Nephron progenitor cell (in vitro differentiated cells): ENCODE measurements around the gene SMAD4.

ENCODE experiments used
- DNase-seq: peaks from one replicate; pipeline ENCODE4 v3.0.0; 2021
- H3K27ac Mint-ChIP-seq: 2 replicates; pipeline ENCODE4 v1.8.0; 2021; ENCODE audit warnings: mild to moderate bottlenecking, moderate library complexity, mixed read lengths
- H3K27me3 Mint-ChIP-seq: 2 replicates; pipeline ENCODE4 v1.8.0; 2021; ENCODE audit warnings: mild to moderate bottlenecking, low read depth, mixed read lengths; ENCODE audit not compliant: poor library complexity
- H3K36me3 Mint-ChIP-seq: 2 replicates; pipeline ENCODE4 v1.8.0; 2021; ENCODE audit warnings: low read depth, mixed read lengths
- H3K4me1 Mint-ChIP-seq: 2 replicates; pipeline ENCODE4 v1.8.0; 2021; ENCODE audit warnings: mixed read lengths
- H3K4me3 Mint-ChIP-seq: 2 replicates; pipeline ENCODE4 v1.8.0; 2021; ENCODE audit warnings: mild to moderate bottlenecking, moderate library complexity, mixed read lengths
- H3K9me3 Mint-ChIP-seq: 2 replicates; pipeline ENCODE4 v1.8.0; 2021; ENCODE audit warnings: mild to moderate bottlenecking, moderate library complexity, mixed read lengths
- CTCF ChIP-seq: fragments of 200-600 bp; sonication (generic); IDR thresholded peaks from 2 replicates; pipeline ENCODE4 v1.5.0; 2021; ENCODE audit warnings: antibody characterized with exemption

Gene SMAD4

GRCh38 chr18:51098513-51098912 lies 68.5 kb downstream of the SMAD4 start:
- Mint-ChIP-seq H3K27ac (no peak overlapping the region), H3K4me1 (peaks cover 13% of the 10 kb centered on the region), H3K36me3 (peaks cover 31% of the 10 kb centered on the region), H3K4me3 (no peak overlapping the region), H3K27me3 (no peaks in the 10 kb centered on the region), H3K9me3 (peaks cover 38% of the 10 kb centered on the region)
- TF ChIP-seq CTCF = no peak
- DNase-seq = no peak

DNA sequence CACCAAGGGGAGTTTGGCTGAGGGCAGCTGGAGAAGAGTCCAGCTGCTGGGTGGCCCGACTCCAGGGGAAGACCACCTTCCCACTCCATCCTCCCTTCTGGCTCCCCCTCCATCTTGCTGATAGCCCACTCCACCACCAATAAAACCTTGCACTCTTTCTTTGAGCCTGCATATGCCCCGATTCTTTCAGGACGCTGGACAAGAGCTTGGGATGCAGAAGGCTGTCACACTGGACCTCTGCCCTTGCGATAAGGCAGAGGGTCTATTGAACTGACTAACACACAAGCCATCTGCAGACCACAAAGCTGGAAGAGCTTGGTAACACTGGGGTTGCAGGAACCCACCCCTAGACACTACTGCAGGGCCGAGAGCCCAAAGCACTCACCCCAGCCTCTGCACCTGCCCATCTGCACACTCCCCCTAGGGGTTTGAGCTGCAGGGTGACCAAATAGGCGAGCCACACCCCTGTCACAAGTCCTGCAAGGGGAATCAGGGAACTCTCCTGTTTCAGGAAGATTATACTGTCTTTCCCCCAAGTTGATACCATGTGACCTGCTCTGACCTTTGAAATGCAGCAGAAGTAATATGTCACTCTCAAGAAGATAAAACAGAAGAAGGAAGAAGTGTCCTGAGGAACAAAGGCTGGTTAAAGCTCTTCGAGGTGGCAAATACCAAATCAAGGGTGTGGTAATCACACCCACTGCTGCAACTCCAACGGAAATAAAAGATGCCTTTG lies 70.5 kb downstream of the SMAD4 start:
- Mint-ChIP-seq H3K4me3 (no peak overlapping the region), H3K36me3 (peaks cover 18% of the 10 kb centered on the region), H3K27me3 (no peaks in the 10 kb centered on the region), H3K9me3 (peaks cover 24% of the 10 kb centered on the region), H3K4me1 (peaks cover 13% of the 10 kb centered on the region), H3K27ac (no peak overlapping the region)
- TF ChIP-seq CTCF = no peak
- DNase-seq = no peak

GRCh38 chr18:51107082-51107481 lies 77.1 kb downstream of the SMAD4 start:
- Mint-ChIP-seq H3K27ac (no peak overlapping the region), H3K9me3 (peaks cover 18% of the 10 kb centered on the region), H3K27me3 (no peaks in the 10 kb centered on the region), H3K36me3 (peaks cover 8% of the 10 kb centered on the region), H3K4me1 (peaks cover 18% of the 10 kb centered on the region), H3K4me3 (no peak overlapping the region)
- TF ChIP-seq CTCF = no peak
- no peak for DNase-seq

DNA sequence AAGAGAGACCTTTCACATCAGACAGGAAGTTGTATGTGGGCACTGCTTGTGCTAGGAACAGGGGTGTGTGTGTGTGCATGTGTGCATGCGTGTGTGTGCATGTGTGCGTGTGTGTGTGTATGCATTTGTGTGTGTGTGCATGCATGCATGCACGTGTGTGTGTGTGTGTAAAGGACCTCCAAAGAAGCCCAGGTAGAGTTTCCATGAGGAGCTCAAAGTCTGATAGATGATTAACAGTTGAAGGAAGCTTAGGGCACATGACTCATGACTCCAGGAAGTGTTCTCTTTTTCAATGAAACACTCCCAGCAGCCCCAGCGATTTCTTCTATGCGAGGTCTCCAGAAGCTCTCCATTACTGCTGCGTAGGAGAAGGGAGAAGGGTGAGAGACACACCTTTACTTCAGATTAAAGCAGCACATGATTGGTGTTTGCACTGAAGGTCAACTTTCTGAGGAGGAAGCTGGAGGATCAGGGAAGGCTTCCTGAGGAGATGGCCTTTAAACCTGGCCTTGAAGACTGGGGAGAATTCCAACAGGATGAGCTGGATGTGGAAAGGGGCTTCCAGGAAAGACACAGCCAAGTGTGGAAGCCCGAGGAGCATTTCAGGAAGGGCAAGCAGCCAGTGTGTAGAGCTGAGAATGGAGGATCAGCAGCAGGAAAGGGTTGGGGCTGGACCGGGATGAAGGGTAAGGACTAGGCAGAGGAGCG lies 77.7 kb downstream of the SMAD4 start:
- peaks cover 17% of the 10 kb centered on the region for H3K9me3 Mint-ChIP-seq
- no peak for TF ChIP-seq CTCF

DNA sequence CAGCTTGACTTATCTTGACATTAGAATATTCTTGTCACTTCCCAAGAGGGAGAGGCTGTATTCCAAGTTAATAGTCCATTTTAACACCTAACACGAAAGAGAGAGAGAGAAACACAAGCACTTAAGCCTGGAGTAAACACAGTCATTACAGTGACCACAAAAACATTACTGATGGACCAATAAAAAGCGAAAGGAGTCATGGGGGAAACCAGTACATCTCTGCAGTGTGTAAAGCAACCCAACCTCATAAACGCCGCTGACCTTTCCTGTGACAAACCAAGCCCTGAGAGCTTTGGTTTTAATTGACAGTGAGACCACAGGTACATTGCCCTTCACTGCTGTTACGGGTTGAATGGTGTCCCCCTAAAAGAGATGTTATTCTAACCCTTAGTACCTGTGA lies 78.3 kb downstream of the SMAD4 start:
- H3K27ac Mint-ChIP-seq = no peak overlapping the region
- H3K36me3 Mint-ChIP-seq = no peaks in the 10 kb centered on the region
- H3K4me1 Mint-ChIP-seq = peaks cover 18% of the 10 kb centered on the region
- peaks cover 19% of the 10 kb centered on the region for H3K9me3 Mint-ChIP-seq
- no peak overlapping the region for H3K4me3 Mint-ChIP-seq
- no peak for TF ChIP-seq CTCF
- no peak for DNase-seq
- peaks cover 2% of the 10 kb centered on the region for H3K27me3 Mint-ChIP-seq

More for the DNA sequence above, 77.7 kb downstream of the SMAD4 start:
- no peak overlapping the region for H3K4me3 Mint-ChIP-seq
- no peak for DNase-seq
- no peaks in the 10 kb centered on the region for H3K27me3 Mint-ChIP-seq
- H3K4me1 Mint-ChIP-seq = peaks cover 18% of the 10 kb centered on the region
- H3K36me3 Mint-ChIP-seq = peaks cover 4% of the 10 kb centered on the region
- H3K27ac Mint-ChIP-seq = no peak overlapping the region
